Stimulated activated CD4-positive, alpha-beta T cell treated with anti-CD3 and anti-CD28 coated beads, Interleukin-12 subunit alpha, Interleukin-12 subunit beta, amount 100 ng/mL, for 48 hours (primary cell): ENCODE results near the gene OR2A5.
"Not testable (repeated sequence)": the region's sequence is repeated elsewhere in the genome, so short reads cannot be mapped to it uniquely, and the experiment has no call there.

Source experiments
- DNase-seq, 3 donors: peaks; one replicate each; pipeline ENCODE4 v3.0.0-alpha.2; 2020; ENCODE audit warnings: low read depth in 2 of 3, low spot score in 1 of 3

OR2A5 gene

GRCh38 chr7:144048648-144049047, at the start of gene OR2A5:
Gene OR2A5 (plus strand): TSS chr7:144048948. CDS start chr7:144050402, 1,454 bp downstream.
- no peak for DNase-seq

GRCh38 chr7:144000020-144000419, 48.7 kb upstream of the OR2A5 start, which contains the start of gene OR6B1:
Gene OR6B1 (plus strand): TSS chr7:144000320. CDS start chr7:144003997, 3,677 bp downstream.
- no peak for DNase-seq

- DNase-seq: no peak
Measured at GRCh38 chr7:144001543-144001942, 47.2 kb upstream of the OR2A5 start.

- no peak for DNase-seq
Measured at GRCh38 chr7:144004703-144005102, 44.0 kb upstream of the OR2A5 start.

GRCh38 chr7:144006029-144006691, 42.6 kb upstream of the OR2A5 start:
- no peak for DNase-seq

- DNase-seq: no peak
Measured at GRCh38 chr7:144006692-144007042, 42.1 kb upstream of the OR2A5 start.

GRCh38 chr7:144009361-144009760, 39.4 kb upstream of the OR2A5 start:
- DNase-seq: no peak

- DNase-seq: not testable (repeated sequence)
Measured at GRCh38 chr7:144010061-144010460, 38.7 kb upstream of the OR2A5 start.

GRCh38 chr7:144010821-144011220, 37.9 kb upstream of the OR2A5 start:
- not testable (repeated sequence) for DNase-seq

- DNase-seq: no peak
Measured at GRCh38 chr7:144011458-144012230, 37.1 kb upstream of the OR2A5 start.

- DNase-seq: no peak
Measured at GRCh38 chr7:144018065-144018464, 30.7 kb upstream of the OR2A5 start.

- no peak for DNase-seq
Measured at GRCh38 chr7:144019457-144019856, 29.3 kb upstream of the OR2A5 start.

GRCh38 chr7:144020340-144020739, 28.4 kb upstream of the OR2A5 start:
- DNase-seq: no peak

- DNase-seq: no peak
Measured at GRCh38 chr7:144022169-144022568, 26.6 kb upstream of the OR2A5 start.

- no peak for DNase-seq
Measured at GRCh38 chr7:144023171-144023827, 25.4 kb upstream of the OR2A5 start.

GRCh38 chr7:144024213-144024612, 24.5 kb upstream of the OR2A5 start:
- no peak for DNase-seq

- no peak for DNase-seq
Measured at GRCh38 chr7:144026203-144026883, 22.4 kb upstream of the OR2A5 start.

GRCh38 chr7:144027070-144027469, 21.7 kb upstream of the OR2A5 start:
- DNase-seq: no peak

- no peak for DNase-seq
Measured at GRCh38 chr7:144027974-144028373, 20.8 kb upstream of the OR2A5 start.

- DNase-seq: no peak
Measured at GRCh38 chr7:144028547-144028946, 20.2 kb upstream of the OR2A5 start.

- no peak for DNase-seq
Measured at GRCh38 chr7:144032516-144032915, 16.2 kb upstream of the OR2A5 start.
